ENCODE results near the gene MPZL1. TPM values are rescaled to one million over a fixed set of nuclear protein-coding genes. Genes with fewer than 3 reads are reported as not detected.

Gene MPZL1
- total and polyA plus RNA-seq, 2 donors (not counting 3 experiments of a cell fraction or from before 2014, with no cell fraction given) = 41.7 to 99.1 TPM

DNA sequence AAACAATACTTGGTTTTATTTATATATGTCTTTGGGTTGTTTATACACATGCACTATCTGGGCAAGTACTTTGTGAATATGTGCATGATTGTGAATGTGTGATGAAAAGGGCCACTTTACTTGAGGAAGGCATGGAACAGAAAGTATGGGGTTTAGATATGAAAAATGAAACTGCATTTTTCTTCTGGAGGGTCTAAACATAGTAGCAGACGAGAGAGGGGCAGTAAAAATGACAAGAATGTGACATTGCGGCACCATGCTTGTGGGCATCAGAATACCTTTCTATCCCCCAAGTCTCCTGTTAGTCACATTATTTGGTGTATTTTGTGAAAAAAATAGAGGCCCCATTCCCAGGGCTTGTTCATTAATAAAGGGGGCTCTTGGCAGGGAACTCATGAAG lies 15.4 kb upstream of the MPZL1 start:
- H3K4me1 ChIP-seq (ENCODE audit: control insufficient read depth, extremely low read depth, insufficient read depth, low read length) = peaks cover 2% of the 10 kb centered on the region
- dilution Hi-C loops (cut with MboI; ENCODE audit: extremely low pct_ligation_motif_present, low sequenced_read_pairs) = no loop called here

DNA sequence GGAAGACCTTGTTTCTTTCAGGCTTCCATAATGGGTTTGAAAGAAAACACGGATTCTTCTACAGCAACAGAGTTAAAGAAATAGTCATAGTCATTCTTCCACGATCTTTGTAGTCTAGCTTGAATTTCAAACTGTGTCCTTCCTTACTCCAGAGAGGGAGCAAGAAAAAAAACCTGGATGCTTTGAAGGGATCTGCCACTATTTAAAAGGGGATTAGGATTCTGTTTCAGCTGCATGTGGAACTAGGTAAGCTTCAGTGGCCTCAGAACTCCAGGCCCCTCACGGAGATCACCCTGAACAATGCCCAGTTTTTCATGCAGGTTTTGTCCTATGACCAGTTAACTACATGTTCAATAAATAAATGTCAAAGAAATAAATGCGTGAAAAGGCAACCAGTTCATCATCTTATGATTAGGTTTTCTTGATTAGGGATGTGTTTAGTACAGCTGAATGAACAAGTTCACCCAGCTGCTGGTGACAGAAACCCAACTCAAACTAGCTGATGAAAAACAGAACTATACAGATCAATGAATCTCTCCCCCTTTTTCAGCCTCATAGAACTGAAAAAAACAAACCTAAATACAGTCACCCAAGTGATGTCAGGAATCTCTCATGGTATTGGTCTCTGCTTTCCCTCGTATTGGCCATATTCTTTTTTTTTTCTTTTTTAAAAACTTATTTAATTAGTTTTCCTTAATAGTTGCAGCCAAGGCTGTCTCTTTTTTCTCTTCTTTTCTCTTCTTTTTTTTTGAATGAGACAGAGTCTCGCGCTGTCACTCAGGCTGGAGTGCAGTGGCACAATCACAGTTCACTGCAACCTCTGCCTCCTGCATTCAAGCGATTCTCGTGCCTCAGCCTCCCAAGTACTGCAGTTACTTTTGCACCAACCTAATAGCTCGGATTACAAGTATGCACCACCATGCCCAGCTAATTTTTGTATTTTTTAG lies 14.6 kb upstream of the MPZL1 start:
- Histone ChIP-seq H2AFZ (ENCODE audit: low read depth, low read length) (no peak overlapping the region), H3K27ac (ENCODE audit: insufficient read depth, low read depth, low read length) (no peak overlapping the region), H4K20me1 (replicated peaks; ENCODE audit: control insufficient read depth, extremely low read depth, insufficient read depth, low read length) (no peaks in the 10 kb centered on the region), H3K9me3 (replicated peaks; ENCODE audit: control insufficient read depth, insufficient read depth, low read length) (no peaks in the 10 kb centered on the region), H3K9ac (replicated peaks; ENCODE audit: extremely low read depth, insufficient read depth, low read length) (no peak overlapping the region), H3K79me2 (ENCODE audit: control insufficient read depth, insufficient read depth, low read length) (no peaks in the 10 kb centered on the region), H3K9me1 (replicated peaks; ENCODE audit: control insufficient read depth, extremely low read depth, insufficient read depth, low read length) (no peaks in the 10 kb centered on the region), H3K4me1 (ENCODE audit: control insufficient read depth, extremely low read depth, insufficient read depth, low read length) (peaks cover 2% of the 10 kb centered on the region), H3K4me3 (replicated peaks in 1 of 3; ENCODE audit: insufficient read depth in 1 of 3, low read depth in 1 of 3, low read length in 3 of 3) (no peak overlapping the region), H3K4me2 (ENCODE audit: insufficient read depth, low read length) (no peak overlapping the region), H3K27me3 (ENCODE audit: control insufficient read depth in 2 of 2, insufficient read depth in 2 of 2, low read length in 2 of 2) (peaks cover 28 to 42% of the 10 kb centered on the region in 2 experiments), H3K36me3 (ENCODE audit: control insufficient read depth in 2 of 2, extremely low read depth in 1 of 2, insufficient read depth in 2 of 2, low read length in 2 of 2) (no peaks in the 10 kb centered on the region)
- DNase-seq (ENCODE audit: low read depth, low spot score) = no peak
- dilution Hi-C loops (cut with MboI; ENCODE audit: extremely low pct_ligation_motif_present, low sequenced_read_pairs) (no loop called here), intact Hi-C loops (cut with micrococcal nuclease) (no loop called here)
- TF ChIP-seq POLR2A (IDR thresholded peaks at IDR 0.05; ENCODE audit: low read depth, low read length) (no peak), FOS (IDR thresholded peaks at IDR 0.05; ENCODE audit: borderline replicate concordance, insufficient read depth, low read length) (no peak), JUN (IDR thresholded peaks at IDR 0.05; ENCODE audit: borderline replicate concordance, insufficient read depth, insufficient read length, low read depth) (no peak), POLR2AphosphoS5 (IDR thresholded peaks at IDR 0.05; ENCODE audit: insufficient read depth, low read depth, low read length) (no peak), GATA2 (IDR thresholded peaks at IDR 0.05; ENCODE audit: insufficient read depth, insufficient read length, low read depth, low read length) (no peak), EZH2 (IDR thresholded peaks at IDR 0.05; ENCODE audit: borderline replicate concordance, low read depth, low read length, severe bottlenecking) (no peak), MYC (IDR thresholded peaks at IDR 0.05; ENCODE audit: low read depth, low read length) (no peak)
- TF ChIP-seq, protein P1, sequence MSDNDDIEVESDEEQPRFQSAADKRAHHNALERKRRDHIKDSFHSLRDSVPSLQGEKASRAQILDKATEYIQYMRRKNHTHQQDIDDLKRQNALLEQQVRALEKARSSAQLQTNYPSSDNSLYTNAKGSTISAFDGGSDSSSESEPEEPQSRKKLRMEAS (IDR thresholded peaks at IDR 0.05; ENCODE audit: insufficient read depth, insufficient read length) = no peak
- TF ChIP-seq, protein P2, sequence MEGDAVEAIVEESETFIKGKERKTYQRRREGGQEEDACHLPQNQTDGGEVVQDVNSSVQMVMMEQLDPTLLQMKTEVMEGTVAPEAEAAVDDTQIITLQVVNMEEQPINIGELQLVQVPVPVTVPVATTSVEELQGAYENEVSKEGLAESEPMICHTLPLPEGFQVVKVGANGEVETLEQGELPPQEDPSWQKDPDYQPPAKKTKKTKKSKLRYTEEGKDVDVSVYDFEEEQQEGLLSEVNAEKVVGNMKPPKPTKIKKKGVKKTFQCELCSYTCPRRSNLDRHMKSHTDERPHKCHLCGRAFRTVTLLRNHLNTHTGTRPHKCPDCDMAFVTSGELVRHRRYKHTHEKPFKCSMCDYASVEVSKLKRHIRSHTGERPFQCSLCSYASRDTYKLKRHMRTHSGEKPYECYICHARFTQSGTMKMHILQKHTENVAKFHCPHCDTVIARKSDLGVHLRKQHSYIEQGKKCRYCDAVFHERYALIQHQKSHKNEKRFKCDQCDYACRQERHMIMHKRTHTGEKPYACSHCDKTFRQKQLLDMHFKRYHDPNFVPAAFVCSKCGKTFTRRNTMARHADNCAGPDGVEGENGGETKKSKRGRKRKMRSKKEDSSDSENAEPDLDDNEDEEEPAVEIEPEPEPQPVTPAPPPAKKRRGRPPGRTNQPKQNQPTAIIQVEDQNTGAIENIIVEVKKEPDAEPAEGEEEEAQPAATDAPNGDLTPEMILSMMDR (IDR thresholded peaks at IDR 0.05; ENCODE audit: extremely low read depth in 1 of 2, insufficient read depth in 1 of 2, low read depth in 1 of 2, low read length in 2 of 2) = no peak
- POLR2A ChIA-PET = no interaction called here
- CTCF ChIA-PET = interaction anchor here (1.1 kb wide), 1 partner anchor 375 kb away, joined by 4 read pairs; no protein-coding TSS in a partner anchor
- no TSS peak for BruUV-seq (replicated peaks)
- peak; percentile 21 for FAIRE-seq

More for the DNA sequence above, 15.4 kb upstream of the MPZL1 start:
- DNase-seq (ENCODE audit: low read depth, low spot score) (no peak), FAIRE-seq (no peak)
- Histone ChIP-seq H3K36me3 (ENCODE audit: control insufficient read depth in 2 of 2, extremely low read depth in 1 of 2, insufficient read depth in 2 of 2, low read length in 2 of 2) (no peaks in the 10 kb centered on the region), H3K9me1 (replicated peaks; ENCODE audit: control insufficient read depth, extremely low read depth, insufficient read depth, low read length) (no peaks in the 10 kb centered on the region), H3K4me3 (replicated peaks in 1 of 3; ENCODE audit: insufficient read depth in 1 of 3, low read depth in 1 of 3, low read length in 3 of 3) (no peak overlapping the region), H3K27me3 (ENCODE audit: control insufficient read depth in 2 of 2, insufficient read depth in 2 of 2, low read length in 2 of 2) (peaks cover 28 to 42% of the 10 kb centered on the region in 2 experiments), H4K20me1 (replicated peaks; ENCODE audit: control insufficient read depth, extremely low read depth, insufficient read depth, low read length) (no peaks in the 10 kb centered on the region), H2AFZ (ENCODE audit: low read depth, low read length) (no peak overlapping the region), H3K4me2 (ENCODE audit: insufficient read depth, low read length) (no peak overlapping the region), H3K27ac (ENCODE audit: insufficient read depth, low read depth, low read length) (no peak overlapping the region), H3K79me2 (ENCODE audit: control insufficient read depth, insufficient read depth, low read length) (no peaks in the 10 kb centered on the region), H3K9me3 (replicated peaks; ENCODE audit: control insufficient read depth, insufficient read depth, low read length) (no peaks in the 10 kb centered on the region), H3K9ac (replicated peaks; ENCODE audit: extremely low read depth, insufficient read depth, low read length) (no peak overlapping the region)
- ChIA-PET POLR2A (no interaction called here), CTCF (interaction anchor here (1.1 to 2.5 kb wide), 2 partner anchors 18 to 376 kb away, joined by 4 to 11 read pairs; no protein-coding TSS in a partner anchor)
- TF ChIP-seq, protein P1 (IDR thresholded peaks at IDR 0.05; ENCODE audit: insufficient read depth, insufficient read length) = no peak
- intact Hi-C loops (cut with micrococcal nuclease) = no loop called here
- BruUV-seq (replicated peaks) = no TSS peak
